Osteocyte (in vitro differentiated cells): ENCODE results near the gene HEG1. TPM values are rescaled to one million over a fixed set of nuclear protein-coding genes. Genes with fewer than 3 reads are reported as not detected.
"Not testable (repeated sequence)": the region's sequence is repeated elsewhere in the genome, so short reads cannot be mapped to it uniquely, and the experiment has no call there.

Source experiments
- DNase-seq: peaks from one replicate; pipeline ENCODE4 v3.0.0; 2021; ENCODE audit warnings: mixed read lengths; ENCODE audit not compliant: unreplicated experiment; ENCODE audit errors: extremely low spot score
- H3K27ac Mint-ChIP-seq: one replicate; pipeline ENCODE4 v1.8.0; 2021; ENCODE audit warnings: mild to moderate bottlenecking, mixed read lengths; ENCODE audit not compliant: unreplicated experiment
- H3K27me3 Mint-ChIP-seq: one replicate; pipeline ENCODE4 v1.8.0; 2021; ENCODE audit warnings: mixed read lengths; ENCODE audit not compliant: unreplicated experiment
- H3K36me3 Mint-ChIP-seq: one replicate; pipeline ENCODE4 v1.8.0; 2021; ENCODE audit warnings: mixed read lengths; ENCODE audit not compliant: unreplicated experiment
- H3K4me1 Mint-ChIP-seq: one replicate; pipeline ENCODE4 v1.8.0; 2021; ENCODE audit warnings: mixed read lengths; ENCODE audit not compliant: unreplicated experiment
- H3K4me3 Mint-ChIP-seq: one replicate; pipeline ENCODE4 v1.8.0; 2021; ENCODE audit warnings: mild to moderate bottlenecking, moderate library complexity, mixed read lengths; ENCODE audit not compliant: unreplicated experiment
- H3K9me3 Mint-ChIP-seq: one replicate; pipeline ENCODE4 v1.8.0; 2021; ENCODE audit warnings: mixed read lengths; ENCODE audit not compliant: unreplicated experiment
- CTCF ChIP-seq: fragments of 200-600 bp; sonication (generic); IDR thresholded peaks from 2 replicates; pipeline ENCODE4 v1.5.0; 2021; ENCODE audit warnings: antibody characterized with exemption, mild to moderate bottlenecking, moderate library complexity
- total RNA-seq: library from RNA; stranded (reverse); gene quantifications from 2 replicates; pipeline ENCODE4 v1.2.1, GENCODE V29; 2021

The HEG1 gene
- total RNA-seq, 1 donor from 2014 or later, result 123 TPM

GRCh38 chr3:124960105-124960504 is 95.7 kb downstream of the HEG1 start:
- H3K9me3 Mint-ChIP-seq, result peaks cover 3% of the 10 kb centered on the region
- no peaks in the 10 kb centered on the region for H3K4me1 Mint-ChIP-seq
- TF ChIP-seq CTCF, result no peak
- H3K36me3 Mint-ChIP-seq, result peaks cover 9% of the 10 kb centered on the region
- H3K4me3 Mint-ChIP-seq, result no peak overlapping the region
- H3K27me3 Mint-ChIP-seq, result no peaks in the 10 kb centered on the region
- H3K27ac Mint-ChIP-seq, result no peak overlapping the region
- DNase-seq, result no peak

- not testable (repeated sequence) for DNase-seq, H3K36me3 Mint-ChIP-seq, H3K9me3 Mint-ChIP-seq, H3K4me3 Mint-ChIP-seq, H3K4me1 Mint-ChIP-seq, H3K27me3 Mint-ChIP-seq, H3K27ac Mint-ChIP-seq
Observed at GRCh38 chr3:124957951-124958350, 97.8 kb downstream of the HEG1 start.

GRCh38 chr3:124952282-124952855 is 103.4 kb downstream of the HEG1 start:
- no peak overlapping the region for H3K27ac Mint-ChIP-seq
- no peaks in the 10 kb centered on the region for H3K27me3 Mint-ChIP-seq
- no peak for DNase-seq
- no peak for TF ChIP-seq CTCF
- no peaks in the 10 kb centered on the region for H3K36me3 Mint-ChIP-seq
- H3K4me1 Mint-ChIP-seq, result peaks cover 2% of the 10 kb centered on the region
- no peak overlapping the region for H3K4me3 Mint-ChIP-seq
- H3K9me3 Mint-ChIP-seq, result peaks cover 5% of the 10 kb centered on the region

GRCh38 chr3:124951511-124952281 is 104.1 kb downstream of the HEG1 start:
- TF ChIP-seq CTCF, result no peak
- H3K4me1 Mint-ChIP-seq, result peaks cover 2% of the 10 kb centered on the region

GRCh38 chr3:124950026-124950425 is 105.8 kb downstream of the HEG1 start:
- Mint-ChIP-seq H3K27me3 (no peaks in the 10 kb centered on the region), H3K4me1 (peaks cover 2% of the 10 kb centered on the region), H3K36me3 (no peaks in the 10 kb centered on the region), H3K9me3 (peaks cover under 1% of the 10 kb centered on the region), H3K27ac (no peak overlapping the region), H3K4me3 (no peak overlapping the region)
- TF ChIP-seq CTCF, result no peak
- DNase-seq, result no peak

More at GRCh38 chr3:124951511-124952281, 104.1 kb downstream of the HEG1 start:
- H3K27ac Mint-ChIP-seq, result no peak overlapping the region
- H3K27me3 Mint-ChIP-seq, result no peaks in the 10 kb centered on the region
- no peak for DNase-seq
- no peaks in the 10 kb centered on the region for H3K36me3 Mint-ChIP-seq
- peaks cover 5% of the 10 kb centered on the region for H3K9me3 Mint-ChIP-seq
- H3K4me3 Mint-ChIP-seq, result no peak overlapping the region
